DMS 273 (cell line): Measurements from ENCODE around the gene CDH18.
A peak's percentile ranks its signal among the peaks of the same experiment; 100 is the strongest.

Source experiments
- DNase-seq: peaks from one replicate; lab custom pipeline; 2025; ENCODE audit not compliant: unreplicated experiment; lab: John Stamatoyannopoulos, UW

The CDH18 gene

GRCh38 chr5:19930451-19930850, 57.5 kb downstream of the CDH18 start:
- no peak for DNase-seq

DNA sequence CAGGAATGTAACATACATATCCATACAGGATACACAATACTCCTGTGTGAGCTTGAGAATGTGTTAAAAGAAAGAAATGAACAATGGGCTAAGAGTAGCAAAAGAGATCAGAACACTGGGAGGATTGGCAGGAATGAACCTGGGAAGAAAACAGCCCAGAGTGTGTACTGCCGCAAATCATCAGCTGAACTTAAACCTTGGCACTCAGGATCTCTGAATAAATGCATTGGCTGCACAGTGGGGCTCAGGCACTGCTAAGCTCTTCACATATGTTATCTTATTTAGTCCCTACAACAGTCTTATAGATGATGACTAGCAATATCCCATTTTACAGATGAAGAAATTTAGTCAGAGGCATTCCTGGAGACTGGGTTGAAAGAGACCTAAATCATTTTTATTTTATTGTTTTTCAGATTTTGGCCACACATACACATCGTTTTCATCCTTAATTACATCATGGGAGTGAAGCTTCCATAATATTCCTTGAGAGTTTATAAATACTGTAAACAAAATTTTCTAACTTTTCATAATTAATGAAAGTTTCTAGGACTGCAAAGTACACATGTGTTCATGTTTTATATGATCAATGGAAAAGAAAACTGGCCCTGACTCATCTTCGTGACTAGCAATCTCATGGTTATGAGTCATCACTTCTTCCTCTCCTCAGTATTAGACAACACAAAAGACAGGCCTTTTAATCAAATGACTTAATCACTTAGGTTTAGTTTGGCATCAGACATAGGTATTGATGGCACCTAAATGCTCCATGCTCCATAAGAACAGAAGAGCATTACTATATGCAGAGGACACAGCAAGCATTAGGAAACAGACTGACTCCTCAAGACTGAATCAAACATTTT, 59.2 kb downstream of the CDH18 start:
- DNase-seq, result peak; percentile 7

DNA sequence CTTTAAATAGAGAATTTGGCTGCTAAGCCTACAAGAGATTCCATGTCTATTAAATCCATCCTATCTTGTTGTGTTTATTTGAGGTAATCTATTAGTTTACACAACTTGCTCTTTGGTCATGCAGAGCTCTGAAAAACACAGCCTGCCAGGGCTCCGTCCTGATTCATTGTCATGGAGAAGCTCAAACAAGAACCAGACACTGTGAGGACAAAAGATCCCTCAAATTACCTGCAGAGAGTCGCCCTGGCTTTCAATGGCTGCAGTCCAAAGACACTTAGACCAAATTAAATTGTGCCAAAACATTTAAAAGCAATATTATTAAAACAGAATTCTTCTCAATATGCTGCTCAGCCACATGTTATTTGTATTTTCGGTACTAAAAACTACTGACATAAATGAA, 60.1 kb downstream of the CDH18 start:
- DNase-seq, result no peak

DNA sequence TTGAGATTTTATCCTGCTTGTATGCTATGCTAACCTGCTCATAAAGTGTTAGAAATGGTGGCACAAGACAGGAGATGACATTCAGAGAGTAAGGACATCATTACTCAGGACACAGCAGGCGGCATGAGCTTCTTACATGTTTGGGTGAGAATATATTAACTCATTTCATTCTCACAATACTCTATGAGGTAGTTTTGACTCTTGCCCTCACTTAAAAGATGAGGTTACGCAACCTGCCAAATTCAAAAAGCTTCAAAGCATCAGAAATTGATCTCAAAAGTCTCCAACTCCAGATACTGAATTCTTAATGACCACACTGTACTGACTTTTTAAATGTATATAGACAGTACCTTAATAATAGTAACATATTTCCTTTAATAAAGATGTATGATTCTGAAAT, 60.8 kb downstream of the CDH18 start:
- no peak for DNase-seq

DNA sequence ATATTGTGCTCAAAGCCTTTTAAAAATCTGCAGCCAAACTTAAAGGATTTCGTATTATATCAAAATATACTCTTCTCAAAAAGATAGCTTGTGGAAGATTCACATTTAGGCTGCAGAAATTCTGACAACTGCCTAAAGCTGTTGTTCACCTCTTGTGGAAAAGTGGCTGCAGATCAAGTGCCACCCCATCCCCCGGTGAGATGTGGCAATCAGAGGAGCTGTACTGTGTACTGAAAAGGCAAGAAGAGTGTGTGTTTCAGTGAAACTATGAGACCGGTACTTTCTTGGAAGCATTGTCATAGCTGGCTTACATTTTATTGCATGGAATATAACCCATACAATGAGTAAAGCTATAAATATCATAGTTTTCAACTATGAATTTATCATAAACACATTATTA, 64.3 kb downstream of the CDH18 start:
- DNase-seq, result no peak

- DNase-seq, result no peak
Measured at GRCh38 chr5:19920761-19921160, 67.2 kb downstream of the CDH18 start.

DNA sequence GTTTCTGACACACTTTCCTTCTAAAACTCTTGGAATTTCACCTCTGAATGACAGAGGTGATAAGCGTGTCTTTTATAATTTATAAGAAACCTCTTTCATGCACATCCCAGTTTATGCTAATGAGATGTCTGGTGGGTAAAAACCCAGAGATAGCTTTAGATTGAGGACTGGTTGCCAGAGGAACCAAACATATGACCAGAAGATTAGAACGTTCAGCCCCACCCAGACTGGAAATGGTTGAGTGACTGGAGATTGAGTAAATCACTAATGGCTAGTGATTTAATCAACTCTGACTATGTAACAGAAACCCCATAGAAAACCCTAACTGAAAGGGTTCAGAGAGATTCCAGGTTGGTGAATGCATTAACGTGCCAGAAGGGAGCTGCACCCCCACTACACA, 69.2 kb downstream of the CDH18 start:
- DNase-seq, result no peak

DNA sequence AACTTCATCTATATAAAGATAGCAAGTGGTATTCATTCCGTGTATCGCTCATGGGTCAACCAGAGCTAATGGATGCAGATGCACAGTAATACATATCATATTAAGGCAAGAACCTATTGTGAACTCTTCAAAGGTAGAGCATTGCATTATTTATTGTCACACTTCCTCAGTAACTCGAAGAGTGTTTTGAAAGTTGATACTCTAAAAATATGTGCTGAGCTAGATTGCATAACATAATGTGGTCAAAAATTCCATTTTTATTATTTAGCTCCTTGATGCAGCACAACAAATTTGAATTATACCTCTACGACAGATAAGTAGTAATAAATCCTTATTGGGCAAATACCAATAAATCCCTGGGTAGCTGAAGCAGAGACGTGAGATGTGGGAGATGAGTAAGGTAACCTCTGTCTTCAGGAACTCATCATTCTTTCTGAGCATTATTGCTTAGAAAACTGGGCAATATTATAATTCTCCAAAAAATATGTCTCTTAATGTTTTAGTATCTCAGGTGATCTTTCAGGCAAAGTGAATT, 70.3 kb downstream of the CDH18 start:
- no peak for DNase-seq

DNA sequence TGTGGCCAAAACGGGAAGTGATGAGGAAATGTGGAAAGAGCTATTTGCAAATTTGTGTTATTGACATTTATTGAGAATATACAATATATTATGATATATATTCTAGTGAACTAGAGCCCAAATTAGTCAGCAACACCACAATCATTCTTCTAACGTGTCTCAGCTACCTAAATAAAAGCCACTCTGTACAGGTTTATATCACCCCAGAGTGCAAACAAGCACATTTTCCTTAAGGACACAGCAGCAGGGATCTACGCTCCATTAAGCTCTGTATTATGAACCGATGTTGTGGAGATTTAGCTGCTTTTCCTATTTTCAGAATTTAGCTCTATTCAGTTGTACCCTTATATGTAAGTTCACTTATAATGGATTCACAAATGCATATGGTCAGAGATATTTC, 77.9 kb downstream of the CDH18 start:
- DNase-seq, result no peak

DNA sequence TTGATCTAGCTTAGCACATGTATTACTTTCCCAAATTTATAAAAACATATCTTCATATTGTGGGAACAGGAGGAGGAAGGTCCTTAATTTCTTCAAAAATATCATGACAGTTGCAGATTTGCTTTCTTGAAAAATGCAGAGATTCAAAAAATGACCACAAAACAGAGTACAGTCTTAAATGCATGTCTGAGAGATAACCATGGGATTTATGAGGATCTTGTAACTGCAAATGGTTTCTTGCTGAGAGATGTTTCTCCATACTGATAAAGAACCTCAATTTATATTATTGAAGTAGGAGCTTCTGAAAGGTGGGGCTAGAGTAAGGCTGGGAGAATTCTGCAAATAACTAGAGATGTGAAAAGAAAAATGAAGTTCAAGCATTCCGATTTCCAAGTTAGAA, 83.2 kb downstream of the CDH18 start:
- no peak for DNase-seq

DNA sequence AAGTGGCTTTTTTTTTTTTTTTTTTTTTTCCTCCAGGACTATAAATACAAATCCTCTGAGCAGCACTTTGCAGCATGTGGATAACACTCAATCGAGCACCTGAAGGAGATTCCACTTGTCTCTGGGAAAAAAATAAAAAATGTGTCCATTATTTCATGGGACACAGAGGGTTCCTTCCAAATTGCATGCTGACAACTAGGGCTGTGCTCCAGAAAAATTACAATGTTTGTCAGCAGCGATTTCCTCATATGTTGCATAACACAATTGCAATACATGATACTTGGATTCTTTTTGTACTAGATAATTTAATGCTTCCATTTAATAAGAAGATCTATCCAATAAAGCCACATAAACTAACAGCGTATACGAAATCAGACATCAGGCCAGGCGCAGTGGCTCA, 84.4 kb downstream of the CDH18 start:
- DNase-seq, result no peak

- DNase-seq, result peak; percentile 28
Measured at GRCh38 chr5:19902316-19902934, 85.6 kb downstream of the CDH18 start.

- no peak for DNase-seq
Measured at GRCh38 chr5:19900269-19900668, 87.7 kb downstream of the CDH18 start.

DNA sequence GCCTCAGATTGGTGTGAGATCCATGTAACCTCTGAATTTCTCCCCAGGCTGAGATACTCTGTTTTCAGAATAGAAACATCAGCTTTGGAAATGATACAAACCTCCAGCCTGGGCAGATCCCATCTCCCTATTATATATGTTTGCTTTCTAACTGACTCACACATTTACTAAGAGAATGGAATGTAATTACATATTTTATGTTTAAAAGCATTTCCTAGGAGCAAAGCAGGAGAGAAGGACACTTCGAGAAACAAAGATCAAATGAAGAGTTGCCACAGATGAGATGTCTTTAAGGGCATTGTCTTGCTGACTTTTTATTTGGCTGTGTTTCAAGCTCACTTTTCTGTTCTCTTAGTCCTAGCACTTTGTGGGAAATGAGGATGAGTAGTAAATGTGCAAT, 96.3 kb downstream of the CDH18 start:
- DNase-seq, result no peak

DNA sequence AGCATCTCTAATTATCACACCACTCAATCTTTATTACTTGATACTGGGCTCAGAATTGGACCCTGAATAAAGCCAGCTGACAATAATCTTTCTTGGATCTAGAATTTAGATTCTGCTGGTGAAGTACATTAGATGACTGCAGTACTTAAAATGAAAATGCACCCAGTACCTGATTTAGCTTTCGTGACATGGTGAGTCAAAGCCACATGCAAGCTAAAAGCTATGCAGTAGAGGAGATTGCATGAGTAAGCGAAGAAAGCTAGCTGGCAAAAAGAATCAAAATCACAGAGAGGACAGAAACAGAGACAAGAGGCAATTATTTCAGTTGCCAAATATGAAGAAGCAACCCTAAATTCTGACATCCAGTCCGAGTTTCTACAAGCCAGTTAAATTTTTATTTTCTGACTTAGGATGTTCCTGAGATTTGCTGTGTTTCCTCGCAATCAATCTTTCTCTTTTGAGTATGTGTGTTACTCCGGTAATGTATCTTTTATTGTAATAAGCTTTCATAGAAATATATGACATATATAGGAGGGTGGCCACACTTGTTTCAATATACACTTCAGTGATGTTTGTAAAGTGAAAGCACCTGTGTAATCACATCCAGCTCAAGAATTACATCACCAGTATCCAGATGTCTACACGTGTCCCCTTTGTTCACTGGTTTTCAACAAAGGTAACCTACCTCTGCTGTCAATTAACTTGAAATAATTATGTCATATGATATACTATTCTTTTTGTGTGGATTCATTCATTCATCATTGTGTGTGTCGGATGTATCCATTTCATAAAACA, 101.7 kb downstream of the CDH18 start:
- no peak for DNase-seq

GRCh38 chr5:19885040-19885824, 102.8 kb downstream of the CDH18 start:
- DNase-seq, result no peak

GRCh38 chr5:19880859-19881436, 107.1 kb downstream of the CDH18 start:
- no peak for DNase-seq

DNA sequence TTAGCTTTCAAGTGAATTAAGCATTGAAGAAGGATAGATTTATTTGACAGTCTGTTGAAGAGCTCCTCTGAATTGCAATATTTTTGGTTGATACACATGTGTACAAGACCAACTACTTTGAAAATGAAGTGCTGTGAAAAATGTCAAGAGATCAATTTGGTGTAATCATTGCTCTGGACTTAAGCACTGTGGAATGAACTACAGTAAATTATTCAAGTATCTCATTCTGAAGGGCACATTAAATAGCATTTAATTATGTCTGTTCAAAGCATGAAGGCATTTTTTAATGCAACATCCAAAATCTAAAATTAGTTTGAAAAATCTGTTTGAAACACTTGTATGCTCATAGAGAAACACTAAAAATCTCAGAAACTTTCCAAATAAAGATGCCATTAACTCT, 107.5 kb downstream of the CDH18 start:
- DNase-seq, result no peak

DNA sequence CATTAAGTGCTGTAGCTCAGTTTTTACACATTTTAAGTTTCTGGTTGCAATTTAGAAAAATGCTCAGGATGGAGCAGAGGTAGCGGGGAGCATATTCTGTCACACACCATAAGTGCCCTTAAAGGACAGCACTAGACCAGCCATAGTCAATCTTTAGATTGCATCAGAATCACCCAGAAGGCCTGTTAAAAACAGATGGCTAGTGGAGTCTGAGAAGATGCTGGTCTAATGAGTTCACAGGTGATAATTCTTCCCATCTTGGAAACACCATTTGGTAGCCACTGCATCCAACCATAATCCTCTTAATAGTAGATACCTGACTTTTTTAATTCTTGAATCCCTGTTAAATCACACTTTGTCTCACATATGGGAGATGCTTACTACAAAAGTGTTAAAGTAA, 113.2 kb downstream of the CDH18 start:
- DNase-seq, result no peak

DNA sequence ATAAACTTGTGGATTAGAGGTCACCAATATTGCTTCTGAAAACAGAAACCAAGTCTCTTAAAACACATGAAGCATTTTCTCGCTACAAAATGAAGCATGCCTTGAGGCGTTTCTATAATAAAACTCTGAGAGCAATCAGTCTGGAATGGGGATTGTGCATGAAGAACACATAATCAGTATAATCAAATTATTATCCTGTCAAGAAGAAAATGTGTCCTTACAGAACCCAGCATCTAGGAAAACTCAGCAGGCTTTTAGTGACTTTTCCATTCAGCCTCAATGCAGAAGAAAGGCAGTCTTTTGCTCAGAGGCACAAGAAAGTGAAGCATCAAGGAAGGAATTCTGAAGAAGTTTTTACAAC, 121.9 kb downstream of the CDH18 start:
- no peak for DNase-seq
